Globus pallidus (tissue), 1 donor: ENCODE data around the gene S100A14.
"Not testable (repeated sequence)": the region's sequence is repeated elsewhere in the genome, so short reads cannot be mapped to it uniquely, and the experiment has no call there.

ENCODE experiments used
- DNase-seq: peaks from one replicate; pipeline ENCODE4 v3.0.0-alpha.2; 2015; ENCODE audit warnings: low spot score

The S100A14 gene

GRCh38 chr1:153586347-153586746 lies 29.8 kb downstream of the S100A14 start:
- DNase-seq: no peak

DNA sequence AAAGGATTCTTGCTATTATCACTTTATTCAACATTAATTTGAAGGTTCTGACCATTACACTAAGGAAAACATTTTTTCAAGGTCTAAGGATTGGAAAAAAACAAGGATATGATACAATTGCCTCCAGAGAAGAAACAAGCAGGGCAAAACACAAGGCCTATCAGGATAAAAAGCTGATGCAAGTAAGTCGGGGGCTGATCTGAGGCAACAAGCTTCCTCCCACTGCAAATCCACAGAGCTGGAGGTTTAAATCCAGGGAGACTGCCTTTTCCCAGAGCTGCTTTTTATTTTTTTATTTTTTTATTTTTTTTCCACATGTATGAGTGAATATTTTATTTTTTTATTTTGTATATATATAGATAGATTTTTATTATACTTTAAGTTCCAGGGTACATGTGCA lies 31.1 kb downstream of the S100A14 start:
- DNase-seq: no peak

DNA sequence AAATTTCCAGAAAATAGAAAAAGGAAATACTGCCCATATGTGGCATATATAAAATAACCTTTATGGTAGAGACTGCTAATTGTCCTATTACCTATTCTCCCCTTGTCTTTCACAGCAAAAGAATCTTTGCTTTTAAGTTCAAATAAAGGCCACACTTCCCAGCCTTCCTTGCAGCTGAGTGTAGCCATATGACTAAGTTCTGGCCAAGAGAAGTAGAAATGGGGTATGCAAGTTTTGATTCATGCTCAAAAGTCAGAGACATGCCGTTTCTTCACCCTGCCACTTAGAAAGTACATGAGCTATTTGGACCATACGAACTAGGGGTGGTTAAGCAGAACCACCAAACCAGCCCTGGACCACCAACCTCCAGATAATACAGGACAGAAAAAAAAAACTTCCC lies 32.1 kb downstream of the S100A14 start:
- no peak for DNase-seq

DNA sequence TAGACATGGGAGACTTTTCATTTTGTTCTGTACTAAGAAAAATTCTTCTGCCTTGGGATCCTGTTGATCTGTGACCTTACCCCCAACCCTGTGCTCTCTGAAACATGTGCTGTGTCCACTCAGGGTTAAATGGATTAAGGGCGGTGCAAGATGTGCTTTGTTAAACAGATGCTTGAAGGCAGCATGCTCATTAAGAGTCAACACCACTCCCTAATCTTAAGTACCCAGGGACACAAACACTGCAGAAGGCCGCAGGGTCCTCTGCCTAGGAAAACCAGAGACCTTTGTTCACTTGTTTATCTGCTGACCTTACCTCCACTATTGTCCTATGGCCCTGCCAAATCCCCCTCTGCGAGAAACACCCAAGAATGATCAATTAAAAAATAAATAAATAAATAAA lies 32.6 kb downstream of the S100A14 start:
- DNase-seq: not testable (repeated sequence)

DNA sequence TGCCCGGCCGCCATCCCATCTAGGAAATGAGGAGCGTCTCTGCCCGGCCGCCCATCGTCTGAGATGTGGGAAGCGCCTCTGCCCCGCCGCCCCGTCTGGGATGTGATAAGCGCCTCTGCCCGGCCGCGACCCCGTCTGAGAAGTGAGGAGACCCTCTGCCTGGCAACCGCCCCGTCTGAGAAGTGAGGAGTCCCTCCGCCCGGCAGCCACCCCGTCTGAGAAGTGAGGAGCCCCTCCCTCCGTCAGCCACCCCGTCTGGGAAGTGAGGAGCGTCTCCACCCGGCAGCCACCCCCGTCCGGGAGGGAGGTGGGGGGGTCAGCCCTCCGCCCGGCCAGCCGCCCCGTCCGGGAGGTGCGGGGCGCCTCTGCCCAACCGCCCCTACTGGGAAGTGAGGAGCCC lies 33.3 kb downstream of the S100A14 start:
- not testable (repeated sequence) for DNase-seq

DNA sequence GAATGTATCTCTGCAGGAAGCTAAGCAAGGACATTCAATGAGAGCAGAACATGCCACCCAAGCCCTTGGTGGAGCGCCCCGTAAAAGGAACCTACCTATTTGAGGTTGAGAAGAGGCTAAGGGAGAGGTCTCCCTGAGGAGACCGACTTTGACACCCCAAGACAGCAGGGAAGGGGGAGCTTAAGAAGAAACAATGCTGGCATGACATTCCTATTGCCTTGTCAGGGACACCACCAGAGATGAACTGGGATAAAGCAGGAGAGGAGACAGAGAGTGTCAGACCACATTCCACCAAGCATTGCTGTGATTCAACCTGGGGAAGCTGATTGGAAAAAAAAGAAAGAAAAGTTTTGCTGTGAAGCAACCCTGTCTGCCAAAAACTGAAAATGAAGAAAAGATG lies 37.2 kb downstream of the S100A14 start:
- no peak for DNase-seq

DNA sequence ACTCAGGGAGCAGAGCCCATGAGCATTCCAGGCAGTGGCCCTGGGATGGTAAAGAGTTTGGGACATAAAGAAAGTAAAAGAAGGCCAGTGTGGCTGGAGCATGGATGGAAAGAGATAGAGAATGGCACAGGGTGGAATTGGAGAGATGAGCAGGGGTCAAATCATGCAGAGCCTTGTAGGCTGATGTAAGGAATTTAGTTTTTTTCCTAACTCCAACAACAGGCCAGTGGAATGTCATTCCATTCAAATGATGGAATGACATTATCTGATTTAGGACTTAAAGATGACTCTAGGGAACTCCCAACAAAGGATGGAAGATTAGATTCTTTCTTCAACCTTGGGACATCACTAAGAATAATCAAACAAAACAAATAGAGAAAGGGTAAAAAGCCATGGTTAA lies 37.6 kb downstream of the S100A14 start:
- DNase-seq: no peak

DNA sequence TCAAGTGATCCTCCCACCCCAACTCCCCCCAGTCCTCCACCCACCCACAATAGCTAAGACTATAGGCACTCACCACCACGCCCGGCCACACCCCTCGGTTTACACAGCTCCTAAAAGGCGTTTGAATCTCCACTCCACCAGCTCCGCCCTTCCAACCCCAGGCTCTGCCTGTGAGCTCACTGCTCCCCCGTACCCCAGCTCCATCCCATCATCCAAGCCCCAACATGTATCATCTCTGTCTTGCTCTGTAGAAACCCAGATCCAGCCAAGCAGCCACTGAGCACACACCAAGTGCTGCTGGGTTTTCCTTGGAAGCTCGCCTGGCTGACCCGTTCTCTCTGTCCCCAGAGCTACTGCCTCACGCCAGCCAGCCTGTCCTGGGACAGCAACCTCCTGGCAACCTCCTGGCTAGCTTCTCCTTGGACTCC lies 38.5 kb downstream of the S100A14 start:
- peak; percentile 45 for DNase-seq

DNA sequence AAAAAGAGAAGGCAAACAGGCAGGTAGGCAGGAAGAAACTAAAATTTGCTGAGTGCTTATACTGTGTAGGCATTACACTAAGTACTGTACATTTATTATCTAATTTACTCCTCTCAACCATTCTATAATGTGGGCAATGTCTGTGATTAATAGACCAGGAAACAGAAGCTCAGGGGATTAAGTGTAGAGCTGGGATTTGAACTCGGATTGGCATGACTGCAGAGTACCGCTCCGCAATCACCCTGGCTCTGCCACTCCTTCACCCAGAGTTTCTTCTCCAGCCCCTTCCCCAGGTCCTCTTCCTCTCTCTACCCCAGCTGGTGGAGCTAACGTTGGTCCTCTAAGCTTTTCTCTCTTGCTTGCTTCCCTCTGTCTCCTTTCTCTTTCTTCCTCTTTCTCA lies 39.0 kb downstream of the S100A14 start:
- no peak for DNase-seq

DNA sequence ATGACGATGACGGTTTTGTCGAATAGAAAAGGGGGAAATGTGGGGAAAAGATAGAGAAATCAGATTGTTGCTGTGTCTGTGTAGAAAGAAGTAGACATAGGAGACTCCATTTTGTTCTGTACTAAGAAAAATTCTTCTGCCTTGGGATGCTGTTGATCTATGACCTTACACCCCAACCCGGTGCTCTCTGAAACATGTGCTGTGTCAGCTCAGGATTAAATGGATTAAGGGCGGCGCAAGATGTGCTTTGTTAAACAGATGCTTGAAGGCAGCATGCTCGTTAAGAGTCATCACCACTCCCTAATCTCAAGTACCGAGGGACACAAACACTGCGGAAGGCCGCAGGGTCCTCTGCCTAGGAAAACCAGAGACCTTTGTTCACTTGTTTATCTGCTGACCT lies 40.6 kb downstream of the S100A14 start:
- DNase-seq: not testable (repeated sequence)

GRCh38 chr1:153575081-153575491 lies 41.0 kb downstream of the S100A14 start:
- DNase-seq: not testable (repeated sequence)

GRCh38 chr1:153573351-153573750 lies 42.8 kb downstream of the S100A14 start:
- DNase-seq: no peak

DNA sequence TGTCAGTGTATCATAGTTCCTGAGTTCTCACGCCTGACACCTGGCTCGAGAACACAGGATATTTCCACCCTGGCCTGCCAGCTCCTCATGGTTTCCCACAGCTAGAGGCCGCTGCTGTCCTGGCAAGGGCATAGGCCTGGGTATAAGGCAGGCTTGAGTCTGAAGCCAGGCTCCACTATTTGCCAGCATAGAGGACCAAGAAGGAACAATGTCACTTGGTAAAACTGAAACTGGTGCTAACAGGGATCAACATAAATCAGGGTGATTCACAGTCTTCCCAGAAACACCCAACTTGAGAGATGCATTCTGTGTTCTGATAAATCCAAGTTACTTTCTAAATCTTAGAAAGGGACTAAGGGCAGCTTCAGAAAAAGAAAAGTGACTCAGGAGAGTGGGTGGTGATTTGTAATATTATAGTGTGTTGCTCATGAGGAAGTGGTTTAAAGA lies 43.5 kb downstream of the S100A14 start:
- DNase-seq: peak; percentile 88

DNA sequence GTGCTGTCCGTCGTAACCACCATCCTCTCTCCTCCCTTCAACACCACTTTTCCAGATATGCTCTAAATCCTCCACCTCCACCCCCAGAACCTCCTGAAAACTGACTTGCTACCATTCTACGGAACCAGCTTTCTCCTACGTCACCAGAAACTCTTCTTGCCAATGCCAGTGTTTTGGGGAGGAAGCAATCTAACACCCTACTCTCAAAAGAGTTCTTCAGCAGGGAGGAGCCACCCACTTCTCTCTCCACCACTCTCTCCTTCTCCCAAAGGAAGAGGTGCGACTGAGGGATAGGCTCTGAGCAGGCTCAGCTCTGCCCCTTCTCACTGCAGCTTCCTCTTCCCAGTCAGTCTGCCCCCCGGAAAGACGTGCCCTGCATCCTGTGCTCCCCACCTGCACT lies 44.4 kb downstream of the S100A14 start:
- no peak for DNase-seq

DNA sequence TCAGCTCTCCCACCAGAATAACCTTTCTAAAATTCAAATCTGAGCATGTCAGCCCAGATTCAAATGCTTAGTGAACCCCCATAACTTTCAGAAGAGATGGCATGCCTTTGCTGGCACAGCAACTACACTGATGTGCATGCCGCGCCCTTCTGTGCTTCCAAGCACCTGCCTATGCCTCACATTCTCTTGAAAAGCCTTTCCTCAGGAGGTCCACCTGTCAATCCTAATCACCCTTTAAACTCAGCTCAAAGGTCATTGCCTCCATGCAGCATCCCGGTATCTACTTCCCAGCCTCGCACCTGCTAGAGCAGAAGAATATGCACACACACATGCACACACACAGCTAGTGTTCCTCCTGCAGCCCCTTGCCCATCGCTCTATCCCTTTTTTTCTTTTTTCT lies 45.3 kb downstream of the S100A14 start:
- no peak for DNase-seq

DNA sequence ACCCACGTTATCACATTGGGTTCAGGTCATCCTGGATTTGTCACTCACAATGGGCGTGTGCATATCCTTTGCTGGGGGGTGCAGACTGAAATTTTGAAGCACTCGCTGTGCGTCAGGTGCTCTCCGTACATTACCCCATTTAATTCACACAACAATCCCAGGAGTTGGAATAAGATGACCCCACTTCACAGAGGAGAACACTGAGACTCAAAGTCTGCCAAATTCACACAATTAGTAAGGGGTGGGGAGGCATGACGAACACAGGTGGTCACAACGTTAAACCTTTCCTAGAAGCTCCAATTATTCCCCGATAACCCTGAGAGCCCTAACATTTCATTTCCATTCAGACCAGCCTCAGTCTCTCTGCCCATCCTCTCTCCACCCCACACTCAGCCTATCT lies 46.7 kb downstream of the S100A14 start:
- DNase-seq: no peak

- DNase-seq: peak; percentile 80
These were observed 47.6 kb downstream of the S100A14 start for GRCh38 chr1:153568367-153569099.

- DNase-seq: no peak
These were observed 48.3 kb downstream of the S100A14 start for GRCh38 chr1:153567621-153568366.

- DNase-seq: peak; percentile 42
These were observed 49.4 kb downstream of the S100A14 start for GRCh38 chr1:153566414-153567371.

DNA sequence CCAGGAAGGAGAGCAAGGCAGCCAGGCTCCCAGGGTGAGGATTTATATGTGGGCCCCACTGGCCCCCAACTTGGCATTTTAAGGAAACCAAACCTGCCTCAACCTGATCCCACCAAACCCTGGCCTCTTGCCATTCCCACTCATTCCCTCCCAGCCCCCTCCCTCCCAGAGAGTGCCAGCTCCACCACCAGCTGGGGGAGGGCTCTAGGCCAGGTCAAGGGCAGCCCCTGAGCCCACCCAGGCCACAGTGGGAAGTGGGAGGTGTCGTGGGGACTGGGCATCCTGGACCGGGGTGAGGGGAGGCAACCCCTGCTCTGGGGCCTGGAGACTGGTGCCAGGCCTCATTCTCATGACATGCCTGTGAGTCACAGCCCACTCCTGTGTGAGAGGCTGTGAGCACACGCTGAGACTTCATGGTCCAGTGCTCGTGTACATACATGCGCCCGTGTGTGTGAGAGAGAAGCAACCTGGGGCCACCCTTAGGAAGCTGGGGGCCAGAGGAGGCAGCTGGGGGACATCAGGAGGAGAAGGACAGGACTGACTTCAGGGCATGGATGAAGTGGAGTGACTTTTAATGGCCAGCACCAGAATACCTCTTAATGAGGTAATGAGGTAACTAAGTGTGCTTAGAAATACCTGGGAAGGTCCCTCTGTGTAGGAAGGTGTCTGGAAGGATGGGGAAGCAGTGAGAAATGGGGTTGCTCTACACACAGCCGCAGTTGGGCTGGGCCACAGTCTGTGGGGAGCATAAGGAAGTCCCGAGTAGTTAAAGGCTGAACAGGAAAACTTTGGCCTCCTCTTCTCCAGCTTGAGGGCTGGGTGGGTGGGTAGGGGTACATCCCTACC lies 50.4 kb downstream of the S100A14 start, which contains the start of gene S100A2:
S100A2 (minus strand) TSS at position 316 of the 846 bp plus-strand sequence. CDS start 1,967 bp downstream, outside the sequence.
- DNase-seq: no peak
